GM18951 (cell line): Measurements from ENCODE around the gene DRD4.
"Not testable (repeated sequence)": the region's sequence is repeated elsewhere in the genome, so short reads cannot be mapped to it uniquely, and the experiment has no call there.

Source experiments
- POLR2A ChIP-seq: IDR thresholded peaks from 4 replicates; pipeline ENCODE4 v1.6.1; 2011; ENCODE audit warnings: mild to moderate bottlenecking; ENCODE audit not compliant: insufficient read length, insufficient read depth; ENCODE audit errors: extremely low read depth
- in situ Hi-C: fragments of 300-500 bp; cut with MboI; formaldehyde crosslinking; loops from one replicate; pipeline ENCODE4 v1.12.0; 2022; ENCODE audit warnings: low sequenced_read_pairs, mixed read lengths, inconsistent platforms; ENCODE audit not compliant: unreplicated experiment

DRD4 gene

GRCh38 chr11:637593-638521 lies 788 bp downstream of the DRD4 start:
- TF ChIP-seq POLR2A, result no peak
- in situ Hi-C loops, result no loop called here

GRCh38 chr11:638631-639331 lies 1.7 kb downstream of the DRD4 start:
- no peak for TF ChIP-seq POLR2A
- in situ Hi-C loops, result no loop called here

GRCh38 chr11:639332-639955 lies 2.4 kb downstream of the DRD4 start:
- TF ChIP-seq POLR2A, result no peak
- in situ Hi-C loops, result no loop called here

GRCh38 chr11:640021-640706 lies 3.1 kb downstream of the DRD4 start:
- no peak for TF ChIP-seq POLR2A
- in situ Hi-C loops, result no loop called here

DNA sequence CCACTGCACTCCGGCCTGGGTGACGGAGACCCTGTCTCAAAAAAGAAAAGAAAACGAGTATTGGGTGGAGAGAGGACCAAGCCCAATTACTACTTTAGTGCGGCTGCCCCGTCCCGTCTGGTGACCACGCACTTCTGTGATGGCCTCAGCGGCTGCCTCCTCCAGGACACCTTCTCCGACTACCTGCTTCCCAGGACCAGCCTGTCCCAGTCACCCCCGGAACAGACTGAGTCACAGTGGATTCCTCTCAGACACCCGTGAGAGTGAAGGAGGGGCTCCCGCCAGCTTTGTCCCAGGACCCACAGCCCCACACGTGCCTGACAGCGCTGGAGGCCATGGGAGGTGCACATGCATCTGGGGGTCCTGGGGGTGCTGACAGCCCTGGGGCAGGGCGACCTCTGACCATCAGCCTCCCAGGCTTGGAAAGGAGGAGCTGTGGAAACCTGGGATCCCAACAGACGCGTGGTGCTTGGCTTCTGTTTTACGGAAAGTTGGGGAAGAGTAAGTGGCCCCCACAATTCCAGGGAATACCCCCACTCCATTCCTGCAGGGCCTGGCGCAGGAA lies 4.8 kb downstream of the DRD4 start:
- in situ Hi-C loops, result no loop called here
- no peak for TF ChIP-seq POLR2A

DNA sequence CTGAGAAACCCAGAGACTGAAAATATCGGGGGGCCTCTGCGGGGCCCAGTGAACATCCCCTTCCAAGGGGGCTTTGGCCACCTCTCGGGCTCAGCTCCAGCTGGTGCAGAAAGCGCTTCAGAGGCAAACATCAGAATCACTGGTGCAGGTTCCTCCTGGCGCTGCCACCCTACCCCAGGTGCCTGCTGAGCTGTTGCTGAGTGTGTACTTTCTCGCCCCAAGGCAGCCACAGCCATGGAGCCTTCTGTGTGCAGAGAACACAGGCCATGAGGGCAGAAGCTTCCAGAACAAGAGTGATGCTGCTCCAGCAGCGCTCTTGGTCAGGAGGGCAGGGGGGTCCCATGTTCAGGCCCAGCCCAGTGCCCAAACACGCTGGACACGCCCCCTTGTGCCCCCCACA lies 6.3 kb downstream of the DRD4 start:
- no peak for TF ChIP-seq POLR2A
- in situ Hi-C loops, result no loop called here

DNA sequence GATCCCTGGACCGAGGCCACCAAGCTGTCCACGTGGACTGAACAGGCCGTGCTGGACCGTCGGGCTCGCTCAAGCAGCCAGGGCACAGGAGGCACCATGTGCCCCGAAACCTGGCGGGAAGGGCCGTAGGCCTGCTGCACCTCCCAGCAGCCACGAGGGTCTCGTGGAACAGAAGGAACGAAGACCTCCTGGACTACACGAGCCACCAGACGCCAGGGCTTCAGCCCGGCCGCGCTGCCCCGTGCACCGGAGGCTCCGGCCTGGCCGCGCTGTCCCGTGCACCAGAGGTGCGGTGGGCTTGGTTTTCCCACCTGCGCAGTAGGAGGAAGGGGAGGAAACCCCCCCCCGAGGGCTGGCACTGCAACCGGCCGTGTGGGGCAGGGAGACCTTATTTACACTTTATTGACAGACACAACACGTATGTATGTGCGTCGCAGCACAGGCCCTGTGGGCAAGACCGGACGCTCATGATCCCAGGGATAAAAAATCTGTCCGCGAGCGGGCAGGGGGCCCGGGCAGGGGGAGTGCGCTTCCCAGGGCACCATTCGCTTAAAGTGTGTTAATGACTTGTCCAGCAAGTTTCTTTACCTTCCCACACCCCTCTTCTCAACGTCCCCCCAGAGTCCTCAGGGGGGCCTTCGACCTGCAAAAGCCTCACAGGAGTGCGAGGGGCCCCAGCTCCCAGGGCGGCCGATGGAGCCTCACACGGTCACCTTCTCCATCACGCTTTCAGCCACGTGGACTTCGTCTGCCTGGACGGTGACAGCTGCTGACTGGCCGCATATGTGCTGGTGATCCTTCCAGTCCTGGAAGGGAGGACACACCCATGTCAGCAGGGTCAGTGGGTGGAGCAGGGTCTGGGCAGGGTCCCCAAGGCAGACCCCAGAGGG lies 7.0 kb downstream of the DRD4 start:
- TF ChIP-seq POLR2A, result no peak
- in situ Hi-C loops, result no loop called here

- in situ Hi-C loops, result no loop called here
- TF ChIP-seq POLR2A, result no peak
Measured at GRCh38 chr11:645536-645935, 8.5 kb downstream of the DRD4 start.

GRCh38 chr11:646214-646613 lies 9.1 kb downstream of the DRD4 start:
- no peak for TF ChIP-seq POLR2A
- in situ Hi-C loops, result no loop called here

DNA sequence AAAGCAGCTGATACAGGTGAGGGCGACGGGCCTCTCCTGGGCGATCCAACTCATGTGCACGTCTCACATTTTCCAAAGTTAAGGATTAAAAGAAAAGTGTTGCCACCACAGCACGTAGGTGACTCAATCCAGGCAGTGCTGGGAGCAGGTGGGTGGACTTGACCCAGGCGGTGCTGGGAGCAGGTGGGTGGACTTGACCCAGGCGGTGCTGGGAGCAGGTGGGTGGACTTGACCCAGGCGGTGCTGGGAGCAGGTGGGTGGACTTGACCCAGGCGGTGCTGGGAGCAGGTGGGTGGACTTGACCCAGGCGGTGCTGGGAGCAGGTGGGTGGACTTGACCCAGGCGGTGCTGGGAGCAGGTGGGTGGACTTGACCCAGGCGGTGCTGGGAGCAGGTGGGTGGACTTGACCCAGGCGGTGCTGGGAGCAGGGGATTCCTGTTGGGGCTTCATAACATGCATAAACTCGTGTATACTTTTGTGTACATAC lies 10.6 kb downstream of the DRD4 start:
- in situ Hi-C loops, result not testable (repeated sequence)

GRCh38 chr11:650482-650881 lies 13.4 kb downstream of the DRD4 start:
- no peak for TF ChIP-seq POLR2A
- in situ Hi-C loops, result no loop called here

DNA sequence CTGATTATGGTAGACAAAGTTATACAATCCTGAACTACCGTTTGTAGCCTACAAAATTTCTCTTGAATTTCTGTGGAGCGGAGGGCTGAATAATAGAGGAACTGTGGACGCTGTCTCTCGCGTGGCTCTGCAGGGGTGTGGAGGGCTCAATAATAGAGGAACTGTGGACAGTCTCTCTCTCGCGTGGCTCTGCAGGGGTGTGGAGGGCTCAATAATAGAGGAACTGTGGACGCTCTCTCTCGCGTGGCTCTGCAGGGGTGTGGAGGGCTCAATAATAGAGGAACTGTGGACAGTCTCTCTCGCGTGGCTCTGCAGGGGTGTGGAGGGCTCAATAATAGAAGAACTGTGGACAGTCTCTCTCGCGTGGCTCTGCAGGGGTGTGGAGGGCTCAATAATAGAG lies 16.1 kb downstream of the DRD4 start:
- in situ Hi-C loops, result not testable (repeated sequence)
